GM12878 (cell line): ENCODE data around the gene SUMF2. TPM values are rescaled to one million over a fixed set of nuclear protein-coding genes. Genes with fewer than 3 reads are reported as not detected.

Experiments
- ATAC-seq: fragments of 200-7000 bp; cut with Tn5 transposase; 3 replicates; pipeline ENCODE4 v1.9.1; 2020; ENCODE audit warnings: mild to moderate bottlenecking, moderate library complexity
- BruUV-seq: library from RNA; stranded (reverse); fragments of 400-500 nt; replicated peaks from 2 replicates; lab custom pipeline; 2021; lab: Mats Ljungman, UMichigan
- CTCF ChIA-PET: fragments of 300-600 bp; sonication (Branson Sonifier 250); formaldehyde crosslinking; extraction: SDS; loops from one replicate; lab custom pipeline; 2021; ENCODE audit warnings: inconsistent platforms; lab: Yijun Ruan, JAX
- POLR2A ChIA-PET: fragments of 350-600 bp; formaldehyde crosslinking; extraction: SDS; loops from one replicate; lab custom pipeline; 2021; ENCODE audit warnings: inconsistent platforms; lab: Charles Lee
- RAD21 ChIA-PET: fragments of 300-600 bp; sonication (Branson Sonifier 250); formaldehyde crosslinking; loops from one replicate; lab custom pipeline; 2023; ENCODE audit warnings: antibody characterized with exemption; ENCODE audit not compliant: unreplicated experiment; lab: Charles Lee
- SMC1A ChIA-PET: fragments of 300-600 bp; sonication (Branson Sonifier 250); formaldehyde crosslinking; loops from one replicate; lab custom pipeline; 2023; ENCODE audit not compliant: unreplicated experiment, uncharacterized antibody; lab: Charles Lee
- DNase-seq: peaks from one replicate; pipeline ENCODE4 v3.0.0-alpha.2; 2011; ENCODE audit warnings: low read depth, low spot score
- FAIRE-seq: peaks from 3 replicates; lab custom pipeline; 2011; peaks lifted over from hg19 to GRCh38; lab: Jason Lieb, UNC
- H2AFZ ChIP-seq: 2 replicates; pipeline ENCODE4 v1.6.0; 2011; ENCODE audit warnings: low read depth, low read length, control low read depth; ENCODE audit not compliant: control insufficient read depth
- H3K27ac ChIP-seq: 2 replicates; pipeline ENCODE4 v1.5.1; 2011; ENCODE audit warnings: control low read depth; ENCODE audit not compliant: control insufficient read depth, insufficient read depth
- H3K27me3 ChIP-seq, 2 experiments: replicated peaks in 1 of 2; 2 replicates each; pipeline versions ENCODE4 v1.6.0 to v1.6.1; 2011; ENCODE audit warnings: low read length in 1 of 2; ENCODE audit not compliant: control insufficient read depth in 2 of 2, insufficient read depth in 2 of 2
- H3K36me3 ChIP-seq, 2 experiments: 2 replicates each; pipeline ENCODE4 v1.5.1; 2011; ENCODE audit warnings: low read length in 1 of 2; ENCODE audit not compliant: control insufficient read depth in 2 of 2, insufficient read depth in 2 of 2
- H3K4me1 ChIP-seq: 2 replicates; pipeline ENCODE4 v1.6.1; 2011; ENCODE audit warnings: mild to moderate bottlenecking, low read length, moderate library complexity, mixed read lengths; ENCODE audit not compliant: control insufficient read depth, insufficient read depth
- H3K4me2 ChIP-seq: 2 replicates; pipeline ENCODE4 v1.6.0; 2011; ENCODE audit warnings: control low read depth; ENCODE audit not compliant: control insufficient read depth, insufficient read depth
- H3K4me3 ChIP-seq: fragments of 200-600 bp; sonication (generic); 2 replicates; pipeline ENCODE4 v1.5.1; 2016
- H3K79me2 ChIP-seq: 2 replicates; pipeline ENCODE4 v1.6.0; 2011; ENCODE audit warnings: low read length; ENCODE audit not compliant: control insufficient read depth, insufficient read depth
- H3K9ac ChIP-seq: 2 replicates; pipeline ENCODE4 v1.8.0; 2011; ENCODE audit warnings: low read length, control low read depth, mixed read lengths; ENCODE audit not compliant: control insufficient read depth, insufficient read depth
- H3K9me3 ChIP-seq: replicated peaks from 3 replicates; pipeline ENCODE4 v1.5.1; 2011; ENCODE audit warnings: mild to moderate bottlenecking, low read length; ENCODE audit not compliant: control insufficient read depth, insufficient read depth
- H4K20me1 ChIP-seq: 2 replicates; pipeline ENCODE4 v1.6.0; 2011; ENCODE audit not compliant: control insufficient read depth, insufficient read depth
- BCL3 ChIP-seq: IDR thresholded peaks from 2 replicates; pipeline ENCODE4 v1.6.1; 2011; ENCODE audit warnings: borderline replicate concordance, low read depth, mild to moderate bottlenecking, moderate library complexity, low read length; ENCODE audit not compliant: insufficient read depth, poor library complexity, severe bottlenecking
- CUX1 ChIP-seq: IDR thresholded peaks from 2 replicates; pipeline ENCODE4 v1.6.1; 2012; ENCODE audit warnings: improper control_type of control experiment, low read depth, low read length; ENCODE audit not compliant: insufficient replicate concordance
- EED ChIP-seq: sonication (generic); IDR thresholded peaks from 2 replicates; pipeline ENCODE4 v1.6.1; 2016; ENCODE audit warnings: antibody characterized with exemption, low read depth
- JUNB ChIP-seq: IDR thresholded peaks from 2 replicates; pipeline ENCODE4 v1.6.1; 2016; ENCODE audit warnings: antibody characterized with exemption, mild to moderate bottlenecking
- SMAD5 ChIP-seq: IDR thresholded peaks from 2 replicates; pipeline ENCODE4 v1.6.1; 2016; ENCODE audit warnings: antibody characterized with exemption, low read depth
- SRF ChIP-seq, 2 experiments: IDR thresholded peaks; 2 replicates each; pipeline ENCODE4 v1.6.1; 2011; ENCODE audit warnings: low read depth in 2 of 2, low read length in 2 of 2, mild to moderate bottlenecking in 1 of 2, moderate library complexity in 1 of 2
- SUPT20H ChIP-seq: IDR thresholded peaks from 2 replicates; pipeline ENCODE4 v1.6.1; 2011; ENCODE audit warnings: low read depth, mild to moderate bottlenecking, low read length, moderate library complexity, borderline replicate concordance; ENCODE audit not compliant: control insufficient read depth
- TARDBP ChIP-seq: IDR thresholded peaks from 2 replicates; pipeline ENCODE4 v1.6.1; 2016; ENCODE audit warnings: borderline replicate concordance
- ZBTB11 ChIP-seq: fragments of 450-650 bp; formaldehyde crosslinking; IDR thresholded peaks from 2 replicates; pipeline ENCODE4 v1.5.0; 2022; ENCODE audit warnings: mild to moderate bottlenecking, missing genetic modification characterization
- WGBS: methylation state at CpG from one replicate; pipeline ENCODE4 v1.1.6; 2016; ENCODE audit warnings: low lambda C conversion rate; ENCODE audit not compliant: insufficient replicate concordance, insufficient coverage; ENCODE audit errors: missing lambda C conversion rate; 5-methylcytosine and 5-hydroxymethylcytosine counted together
- in situ Hi-C: fragments of 300-500 bp; cut with MboI; formaldehyde crosslinking; loops from 9 replicates; pipeline ENCODE4 v1.14.3; 2018; ENCODE audit warnings: mixed read lengths
- intact Hi-C: fragments of 100-400 bp; cut with micrococcal nuclease; formaldehyde crosslinking; loops from one replicate; pipeline ENCODE4 v1.14.2; 2022; ENCODE audit not compliant: unreplicated experiment
- polyA plus RNA-seq, 11 experiments: library from polyadenylated mRNA; depleted of rRNA in 4 of 11; unstranded in 6 of 11; stranded (reverse) in 5 of 11; fragments of >200 nt; fragmentation: Nextera tagmentation in 4 of 11; fragmentation: Illumina TruSeq in 1 of 11; extraction: Ambion mirVana in 4 of 11; extraction: Trizol in 1 of 11; gene quantifications; 1 replicate in 1 of 11; 2 replicates in 10 of 11; pipeline versions ENCODE4 v1.2.1 to v1.2.3, GENCODE V29; 2011 to 2016; ENCODE audit warnings: inconsistent platforms in 2 of 11, missing spikeins in 2 of 11, low read depth in 1 of 11
- total RNA-seq, 4 experiments: library from RNA; depleted of rRNA in 3 of 4; stranded (reverse); fragments of >200 nt in 3 of 4; fragmentation: Illumina TruSeq in 1 of 4; extraction: Trizol in 1 of 4; gene quantifications; 2 replicates each; pipeline versions ENCODE4 v1.2.1 to v1.2.3, GENCODE V29; 2013 to 2021
- TF ChIP-seq, protein P1 (sequence below): fragments of 150-350 bp; IDR thresholded peaks from 2 replicates; pipeline ENCODE4 v1.6.1; 2014; ENCODE audit warnings: mild to moderate bottlenecking, low read depth, low read length

SUMF2 gene
- total and polyA plus RNA-seq, 10 of the 15 experiments (the other 5 are each of a cell fraction or from before 2014, with no cell fraction given), result 39.9 to 106 (median 71.7) TPM

GRCh38 chr7:56030340-56030739 lies 33.7 kb upstream of the SUMF2 start:
- Histone ChIP-seq H3K4me1 (no peaks in the 10 kb centered on the region), H3K9me3 (no peaks in the 10 kb centered on the region), H3K9ac (no peak overlapping the region), H3K36me3 (peaks cover 0 to 6% of the 10 kb centered on the region in 2 experiments; a peak in 1 of 4 replicates), H3K27me3 (no peaks in the 10 kb centered on the region)
- intact Hi-C loops, result no loop called here
- ChIA-PET POLR2A (interaction anchor here (0.7 kb wide), 1 partner anchor 15 kb away, joined by 3 read pairs; no protein-coding TSS in a partner anchor), CTCF (interaction anchor here (1.2 kb wide), 1 partner anchor 30 kb away, joined by 3 read pairs; no protein-coding TSS in a partner anchor), SMC1A (no interaction called here)
- 96% methylated on average over 8 of the region's 8 CpGs for WGBS
- ATAC-seq, result no peak
- TF ChIP-seq EED, result no peak
- TF ChIP-seq, protein P1, sequence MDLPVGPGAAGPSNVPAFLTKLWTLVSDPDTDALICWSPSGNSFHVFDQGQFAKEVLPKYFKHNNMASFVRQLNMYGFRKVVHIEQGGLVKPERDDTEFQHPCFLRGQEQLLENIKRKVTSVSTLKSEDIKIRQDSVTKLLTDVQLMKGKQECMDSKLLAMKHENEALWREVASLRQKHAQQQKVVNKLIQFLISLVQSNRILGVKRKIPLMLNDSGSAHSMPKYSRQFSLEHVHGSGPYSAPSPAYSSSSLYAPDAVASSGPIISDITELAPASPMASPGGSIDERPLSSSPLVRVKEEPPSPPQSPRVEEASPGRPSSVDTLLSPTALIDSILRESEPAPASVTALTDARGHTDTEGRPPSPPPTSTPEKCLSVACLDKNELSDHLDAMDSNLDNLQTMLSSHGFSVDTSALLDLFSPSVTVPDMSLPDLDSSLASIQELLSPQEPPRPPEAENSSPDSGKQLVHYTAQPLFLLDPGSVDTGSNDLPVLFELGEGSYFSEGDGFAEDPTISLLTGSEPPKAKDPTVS, result no peak
- no peak for TF ChIP-seq TARDBP
- TF ChIP-seq JUNB, result no peak
- TF ChIP-seq SMAD5, result no peak
- TF ChIP-seq BCL3, result no peak
- no peak for TF ChIP-seq CUX1
- no peak for TF ChIP-seq SRF (IDR thresholded peaks at IDR 0.05; ENCODE audit: low read depth in 2 of 2, low read length in 2 of 2)
- no peak for TF ChIP-seq ZBTB11 (CRISPR knock-in tag)
- no peak for TF ChIP-seq SUPT20H
- TF ChIP-seq, all 136 proteins: peak for 0
- in situ Hi-C loops, result no loop called here
- Histone ChIP-seq H4K20me1 (no peaks in the 10 kb centered on the region), H3K79me2 (no peaks in the 10 kb centered on the region; the same call in 1 of the 2 replicates), H3K4me2 (no peak overlapping the region), H3K4me3 (no peak overlapping the region), H3K27ac (no peak overlapping the region), H2AFZ (no peak overlapping the region)
- RAD21 ChIA-PET, result no interaction called here
- no peak for FAIRE-seq
- no TSS peak for BruUV-seq
- DNase-seq, result no peak
